GM23248 (cell line): ENCODE results near the gene SBDS.

Experiments used
- EZH2 ChIP-seq: fragments of 200-600 bp; sonication (generic); IDR thresholded peaks from 2 replicates; pipeline ENCODE4 v1.6.1; 2018; ENCODE audit warnings: antibody characterized with exemption, mild to moderate bottlenecking; ENCODE audit not compliant: insufficient read depth, poor library complexity, severe bottlenecking
- EZH2phosphoT487 ChIP-seq: fragments of 200-600 bp; sonication (generic); IDR thresholded peaks from 2 replicates; pipeline ENCODE4 v1.6.1; 2018; ENCODE audit warnings: antibody characterized with exemption, moderate library complexity, mild to moderate bottlenecking, low read depth; ENCODE audit not compliant: insufficient read depth

- no peak for TF ChIP-seq EZH2phosphoT487
- TF ChIP-seq EZH2: no peak
Observed at GRCh38 chr7:66970310-66970709, 25.1 kb downstream of the SBDS start.
